PFSK-1 (cell line): ENCODE results near the gene DDX23.

Experiments
- FOXP2 ChIP-seq: optimal IDR thresholded peaks from 2 replicates; pipeline ENCODE3; 2011; ENCODE audit warnings: borderline replicate concordance, control low read depth, inconsistent platforms; ENCODE audit not compliant: insufficient read depth; ENCODE audit errors: extremely low read length, extremely low read depth
- SIN3A ChIP-seq: IDR thresholded peaks from 2 replicates; pipeline ENCODE4 v1.6.1; 2012; ENCODE audit warnings: mild to moderate bottlenecking, low read length, moderate library complexity, borderline replicate concordance; ENCODE audit not compliant: insufficient read depth
- TF ChIP-seq, protein P1 (sequence below), 2 experiments: IDR thresholded peaks; 2 replicates each; pipeline versions ENCODE4 v1.6.1 to v1.8.0; 2011 to 2012; ENCODE audit warnings: low read depth in 2 of 2, low read length in 2 of 2, control low read depth in 1 of 2, inconsistent platforms in 1 of 2, mild to moderate bottlenecking in 1 of 2, moderate library complexity in 1 of 2; ENCODE audit not compliant: insufficient read depth in 1 of 2

DNA sequence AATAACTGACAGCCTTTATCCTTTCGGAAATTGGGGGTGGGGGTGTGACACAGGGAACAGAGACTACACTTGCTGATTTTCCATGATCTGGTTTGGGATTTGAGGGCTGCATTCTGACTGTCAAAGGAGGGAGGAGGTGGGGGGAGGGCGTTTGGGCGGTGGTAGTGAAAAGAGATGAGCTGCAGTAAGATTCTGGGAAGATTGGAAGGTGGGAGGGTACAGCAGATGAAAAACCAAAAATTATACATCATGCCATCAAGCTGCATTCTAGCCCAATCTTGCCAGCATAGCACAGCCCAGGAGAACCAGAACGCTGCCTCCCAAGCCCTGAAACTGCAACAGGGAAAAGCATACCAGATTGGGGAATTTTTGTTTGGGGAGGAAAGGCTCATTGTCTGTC, 11.3 kb upstream of the DDX23 start:
- TF ChIP-seq SIN3A (no peak), FOXP2 (no peak)
- TF ChIP-seq, protein P1, sequence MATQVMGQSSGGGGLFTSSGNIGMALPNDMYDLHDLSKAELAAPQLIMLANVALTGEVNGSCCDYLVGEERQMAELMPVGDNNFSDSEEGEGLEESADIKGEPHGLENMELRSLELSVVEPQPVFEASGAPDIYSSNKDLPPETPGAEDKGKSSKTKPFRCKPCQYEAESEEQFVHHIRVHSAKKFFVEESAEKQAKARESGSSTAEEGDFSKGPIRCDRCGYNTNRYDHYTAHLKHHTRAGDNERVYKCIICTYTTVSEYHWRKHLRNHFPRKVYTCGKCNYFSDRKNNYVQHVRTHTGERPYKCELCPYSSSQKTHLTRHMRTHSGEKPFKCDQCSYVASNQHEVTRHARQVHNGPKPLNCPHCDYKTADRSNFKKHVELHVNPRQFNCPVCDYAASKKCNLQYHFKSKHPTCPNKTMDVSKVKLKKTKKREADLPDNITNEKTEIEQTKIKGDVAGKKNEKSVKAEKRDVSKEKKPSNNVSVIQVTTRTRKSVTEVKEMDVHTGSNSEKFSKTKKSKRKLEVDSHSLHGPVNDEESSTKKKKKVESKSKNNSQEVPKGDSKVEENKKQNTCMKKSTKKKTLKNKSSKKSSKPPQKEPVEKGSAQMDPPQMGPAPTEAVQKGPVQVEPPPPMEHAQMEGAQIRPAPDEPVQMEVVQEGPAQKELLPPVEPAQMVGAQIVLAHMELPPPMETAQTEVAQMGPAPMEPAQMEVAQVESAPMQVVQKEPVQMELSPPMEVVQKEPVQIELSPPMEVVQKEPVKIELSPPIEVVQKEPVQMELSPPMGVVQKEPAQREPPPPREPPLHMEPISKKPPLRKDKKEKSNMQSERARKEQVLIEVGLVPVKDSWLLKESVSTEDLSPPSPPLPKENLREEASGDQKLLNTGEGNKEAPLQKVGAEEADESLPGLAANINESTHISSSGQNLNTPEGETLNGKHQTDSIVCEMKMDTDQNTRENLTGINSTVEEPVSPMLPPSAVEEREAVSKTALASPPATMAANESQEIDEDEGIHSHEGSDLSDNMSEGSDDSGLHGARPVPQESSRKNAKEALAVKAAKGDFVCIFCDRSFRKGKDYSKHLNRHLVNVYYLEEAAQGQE (IDR thresholded peaks at IDR 0.05; ENCODE audit: insufficient read depth in 1 of 2, low read depth in 2 of 2, low read length in 2 of 2) = no peak
